Measurements from ENCODE around the gene MYLK. TPM values are rescaled to one million over a fixed set of nuclear protein-coding genes. Genes with fewer than 3 reads are reported as not detected.
"Not testable (repeated sequence)": the region's sequence is repeated elsewhere in the genome, so short reads cannot be mapped to it uniquely, and the experiment has no call there.

Gene MYLK
- total RNA-seq, 1 donor = 807 TPM

GRCh38 chr3:123609063-123609462 lies 275.1 kb downstream of the MYLK start:
- TF ChIP-seq, protein P1, sequence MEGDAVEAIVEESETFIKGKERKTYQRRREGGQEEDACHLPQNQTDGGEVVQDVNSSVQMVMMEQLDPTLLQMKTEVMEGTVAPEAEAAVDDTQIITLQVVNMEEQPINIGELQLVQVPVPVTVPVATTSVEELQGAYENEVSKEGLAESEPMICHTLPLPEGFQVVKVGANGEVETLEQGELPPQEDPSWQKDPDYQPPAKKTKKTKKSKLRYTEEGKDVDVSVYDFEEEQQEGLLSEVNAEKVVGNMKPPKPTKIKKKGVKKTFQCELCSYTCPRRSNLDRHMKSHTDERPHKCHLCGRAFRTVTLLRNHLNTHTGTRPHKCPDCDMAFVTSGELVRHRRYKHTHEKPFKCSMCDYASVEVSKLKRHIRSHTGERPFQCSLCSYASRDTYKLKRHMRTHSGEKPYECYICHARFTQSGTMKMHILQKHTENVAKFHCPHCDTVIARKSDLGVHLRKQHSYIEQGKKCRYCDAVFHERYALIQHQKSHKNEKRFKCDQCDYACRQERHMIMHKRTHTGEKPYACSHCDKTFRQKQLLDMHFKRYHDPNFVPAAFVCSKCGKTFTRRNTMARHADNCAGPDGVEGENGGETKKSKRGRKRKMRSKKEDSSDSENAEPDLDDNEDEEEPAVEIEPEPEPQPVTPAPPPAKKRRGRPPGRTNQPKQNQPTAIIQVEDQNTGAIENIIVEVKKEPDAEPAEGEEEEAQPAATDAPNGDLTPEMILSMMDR (IDR thresholded peaks at IDR 0.05; ENCODE audit: insufficient read depth, low read depth, low read length) = no peak
- H3K4me3 ChIP-seq (ENCODE audit: low read depth, low read length) = no peak overlapping the region
- DNase-seq (ENCODE audit: low read depth) = peak; percentile 39

- TF ChIP-seq, protein P1 (IDR thresholded peaks at IDR 0.05; ENCODE audit: insufficient read depth, low read depth, low read length) = no peak
- no peak overlapping the region for H3K4me3 ChIP-seq (ENCODE audit: low read depth, low read length)
- DNase-seq (ENCODE audit: low read depth) = no peak
Measured at GRCh38 chr3:123608263-123608937, 275.7 kb downstream of the MYLK start.

GRCh38 chr3:123606527-123606926 lies 277.6 kb downstream of the MYLK start:
- no peak overlapping the region for H3K4me3 ChIP-seq (ENCODE audit: low read depth, low read length)
- DNase-seq (ENCODE audit: low read depth) = no peak
- TF ChIP-seq, protein P1 (IDR thresholded peaks at IDR 0.05; ENCODE audit: insufficient read depth, low read depth, low read length) = no peak

DNA sequence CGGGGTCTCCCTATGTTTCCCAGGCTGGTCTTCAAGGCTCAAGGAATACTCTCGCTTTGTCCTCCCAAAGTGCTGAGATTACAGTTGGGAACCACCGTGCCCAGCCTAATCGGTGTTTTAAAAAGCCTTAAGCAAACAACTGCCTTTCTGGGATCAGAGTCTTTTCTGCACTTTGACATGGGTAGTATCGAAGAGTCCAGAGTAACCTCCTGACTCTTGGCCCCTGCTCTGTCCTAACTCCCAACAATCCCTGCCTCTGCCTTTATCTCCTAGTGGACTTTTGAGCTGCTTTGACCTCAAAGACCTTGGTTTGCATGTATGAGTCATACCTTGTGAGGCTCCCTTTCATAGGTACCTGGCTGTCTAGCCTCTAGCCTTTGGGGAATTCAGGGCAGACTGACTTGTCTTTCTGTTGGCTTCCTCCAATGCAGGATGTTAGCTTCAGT lies 278.3 kb downstream of the MYLK start:
- no peak overlapping the region for H3K4me3 ChIP-seq (ENCODE audit: low read depth, low read length)
- TF ChIP-seq, protein P1 (IDR thresholded peaks at IDR 0.05; ENCODE audit: insufficient read depth, low read depth, low read length) = no peak
- DNase-seq (ENCODE audit: low read depth) = peak; percentile 30

DNA sequence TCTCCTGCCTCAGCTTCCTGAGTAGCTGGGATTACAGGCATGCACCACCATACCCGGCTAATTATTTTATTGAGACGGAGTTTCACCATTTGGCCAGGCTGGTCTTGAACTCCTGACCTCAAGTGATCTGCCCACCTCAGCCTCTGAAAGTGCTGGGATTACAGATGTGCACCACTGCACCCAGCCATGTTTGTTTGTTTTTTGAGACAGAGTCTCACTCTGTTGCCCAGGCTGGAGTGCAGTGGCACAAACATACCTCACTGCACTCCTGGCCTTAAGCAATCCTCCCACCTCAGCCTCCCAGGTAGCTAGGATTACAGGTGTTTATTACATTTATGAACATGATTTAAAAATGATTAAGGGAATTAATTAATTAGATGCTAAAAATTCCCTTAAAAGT lies 281.0 kb downstream of the MYLK start:
- not testable (repeated sequence) for H3K4me3 ChIP-seq (ENCODE audit: low read depth, low read length); DNase-seq (ENCODE audit: low read depth)

GRCh38 chr3:123602325-123602724 lies 281.8 kb downstream of the MYLK start:
- DNase-seq (ENCODE audit: low read depth) = peak; percentile 79
- TF ChIP-seq, protein P1 (IDR thresholded peaks at IDR 0.05; ENCODE audit: insufficient read depth, low read depth, low read length) = no peak
- H3K4me3 ChIP-seq (ENCODE audit: low read depth, low read length) = no peak overlapping the region

DNA sequence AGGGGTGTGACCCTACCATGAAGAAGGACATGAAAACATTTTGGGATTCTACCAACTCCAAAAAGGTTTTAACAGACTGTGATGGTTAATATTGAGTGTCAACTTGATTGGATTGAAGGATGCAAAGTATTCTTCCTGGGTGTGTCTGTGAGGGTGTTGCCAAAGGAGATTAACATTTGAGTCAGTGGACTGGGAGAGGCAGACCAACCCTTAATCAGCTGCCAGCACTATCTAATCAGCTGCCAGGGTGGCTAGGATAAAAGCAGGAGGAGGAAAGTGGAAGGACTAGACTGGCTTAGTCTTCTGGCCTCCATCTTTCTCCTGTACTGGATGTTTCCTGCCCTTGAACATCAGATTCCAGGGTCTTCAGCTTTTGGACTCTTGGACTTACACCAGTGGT lies 283.3 kb downstream of the MYLK start:
- not testable (repeated sequence) for H3K4me3 ChIP-seq (ENCODE audit: low read depth, low read length); DNase-seq (ENCODE audit: low read depth)

- no peak overlapping the region for H3K4me3 ChIP-seq (ENCODE audit: low read depth, low read length)
- peak; percentile 60 for DNase-seq (ENCODE audit: low read depth)
- TF ChIP-seq, protein P1 (IDR thresholded peaks at IDR 0.05; ENCODE audit: insufficient read depth, low read depth, low read length) = no peak
Measured at GRCh38 chr3:123597561-123597960, 286.6 kb downstream of the MYLK start.
